GM21529 (cell line): ENCODE measurements around the gene MED12L.
"Not testable (repeated sequence)": the region's sequence is repeated elsewhere in the genome, so short reads cannot be mapped to it uniquely, and the experiment has no call there.

Source experiments
- ATAC-seq: cut with Tn5 transposase; IDR thresholded peaks from one replicate; pipeline ENCODE4 v1.9.1; 2021; ENCODE audit not compliant: unreplicated experiment

MED12L gene

GRCh38 chr3:151362751-151363174, 277.3 kb downstream of the MED12L start:
- no peak for ATAC-seq

GRCh38 chr3:151366993-151367392, 281.5 kb downstream of the MED12L start:
- no peak for ATAC-seq

- no peak for ATAC-seq
These were observed 282.0 kb downstream of the MED12L start for GRCh38 chr3:151367448-151367847.

GRCh38 chr3:151371526-151371925, 286.1 kb downstream of the MED12L start:
- ATAC-seq, result no peak

- ATAC-seq, result no peak
These were observed 286.8 kb downstream of the MED12L start for GRCh38 chr3:151372063-151372820.

GRCh38 chr3:151377768-151378385, 292.4 kb downstream of the MED12L start:
- peak; percentile 64 for ATAC-seq

- peak; percentile 29 for ATAC-seq
These were observed 293.7 kb downstream of the MED12L start for GRCh38 chr3:151379083-151379734.

- ATAC-seq, result peak; percentile 34
These were observed 297.2 kb downstream of the MED12L start for GRCh38 chr3:151382671-151383070.

- no peak for ATAC-seq
These were observed 297.6 kb downstream of the MED12L start for GRCh38 chr3:151383111-151383510.

GRCh38 chr3:151383956-151384355, 298.5 kb downstream of the MED12L start:
- ATAC-seq, result peak; percentile 39

GRCh38 chr3:151384741-151385174, 299.3 kb downstream of the MED12L start, which contains the start of gene P2RY12:
TSS of gene P2RY12 (minus strand) at chr3:151384753. CDS start at chr3:151338845, 45,908 bp downstream.
- ATAC-seq, result peak; percentile 44

- ATAC-seq, result no peak
These were observed 300.6 kb downstream of the MED12L start for GRCh38 chr3:151386056-151386455.

GRCh38 chr3:151387432-151387831, 302.0 kb downstream of the MED12L start:
- ATAC-seq, result peak; percentile 24

GRCh38 chr3:151387842-151388241, 302.4 kb downstream of the MED12L start:
- peak; percentile 21 for ATAC-seq

- no peak for ATAC-seq
These were observed 306.3 kb downstream of the MED12L start for GRCh38 chr3:151391720-151392119.

GRCh38 chr3:151392191-151392590, 306.7 kb downstream of the MED12L start:
- ATAC-seq, result not testable (repeated sequence)

- no peak for ATAC-seq
These were observed 307.8 kb downstream of the MED12L start for GRCh38 chr3:151393146-151393830.

- ATAC-seq, result no peak
These were observed 308.5 kb downstream of the MED12L start for GRCh38 chr3:151393941-151394340.

- ATAC-seq, result no peak
These were observed 309.1 kb downstream of the MED12L start for GRCh38 chr3:151394611-151395010.

- ATAC-seq, result no peak
These were observed 310.3 kb downstream of the MED12L start for GRCh38 chr3:151395806-151396205.

- peak; percentile 44 for ATAC-seq
These were observed 313.4 kb downstream of the MED12L start for GRCh38 chr3:151398895-151399294.
